Osteocyte (in vitro differentiated cells): ENCODE results near the gene ARHGEF16. TPM values are rescaled to one million over a fixed set of nuclear protein-coding genes. Genes with fewer than 3 reads are reported as not detected.

ENCODE experiments used
- DNase-seq: peaks from one replicate; pipeline ENCODE4 v3.0.0; 2021; ENCODE audit warnings: mixed read lengths; ENCODE audit not compliant: unreplicated experiment; ENCODE audit errors: extremely low spot score
- H3K27ac Mint-ChIP-seq: one replicate; pipeline ENCODE4 v1.8.0; 2021; ENCODE audit warnings: mild to moderate bottlenecking, mixed read lengths; ENCODE audit not compliant: unreplicated experiment
- H3K27me3 Mint-ChIP-seq: one replicate; pipeline ENCODE4 v1.8.0; 2021; ENCODE audit warnings: mixed read lengths; ENCODE audit not compliant: unreplicated experiment
- H3K36me3 Mint-ChIP-seq: one replicate; pipeline ENCODE4 v1.8.0; 2021; ENCODE audit warnings: mixed read lengths; ENCODE audit not compliant: unreplicated experiment
- H3K4me1 Mint-ChIP-seq: one replicate; pipeline ENCODE4 v1.8.0; 2021; ENCODE audit warnings: mixed read lengths; ENCODE audit not compliant: unreplicated experiment
- H3K4me3 Mint-ChIP-seq: one replicate; pipeline ENCODE4 v1.8.0; 2021; ENCODE audit warnings: mild to moderate bottlenecking, moderate library complexity, mixed read lengths; ENCODE audit not compliant: unreplicated experiment
- H3K9me3 Mint-ChIP-seq: one replicate; pipeline ENCODE4 v1.8.0; 2021; ENCODE audit warnings: mixed read lengths; ENCODE audit not compliant: unreplicated experiment
- total RNA-seq: library from RNA; stranded (reverse); gene quantifications from 2 replicates; pipeline ENCODE4 v1.2.1, GENCODE V29; 2021
- TF ChIP-seq, protein P1 (sequence below): fragments of 200-600 bp; sonication (generic); IDR thresholded peaks from 2 replicates; pipeline ENCODE4 v1.5.0; 2021; ENCODE audit warnings: antibody characterized with exemption, mild to moderate bottlenecking, moderate library complexity

The ARHGEF16 gene
- total RNA-seq, 1 donor from 2014 or later = 3.2 TPM

GRCh38 chr1:3501437-3501836, 47.0 kb downstream of the ARHGEF16 start:
- no peaks in the 10 kb centered on the region for H3K27me3 Mint-ChIP-seq
- H3K36me3 Mint-ChIP-seq = peaks cover 3% of the 10 kb centered on the region
- H3K4me1 Mint-ChIP-seq = peaks cover 27% of the 10 kb centered on the region
- TF ChIP-seq, protein P1, sequence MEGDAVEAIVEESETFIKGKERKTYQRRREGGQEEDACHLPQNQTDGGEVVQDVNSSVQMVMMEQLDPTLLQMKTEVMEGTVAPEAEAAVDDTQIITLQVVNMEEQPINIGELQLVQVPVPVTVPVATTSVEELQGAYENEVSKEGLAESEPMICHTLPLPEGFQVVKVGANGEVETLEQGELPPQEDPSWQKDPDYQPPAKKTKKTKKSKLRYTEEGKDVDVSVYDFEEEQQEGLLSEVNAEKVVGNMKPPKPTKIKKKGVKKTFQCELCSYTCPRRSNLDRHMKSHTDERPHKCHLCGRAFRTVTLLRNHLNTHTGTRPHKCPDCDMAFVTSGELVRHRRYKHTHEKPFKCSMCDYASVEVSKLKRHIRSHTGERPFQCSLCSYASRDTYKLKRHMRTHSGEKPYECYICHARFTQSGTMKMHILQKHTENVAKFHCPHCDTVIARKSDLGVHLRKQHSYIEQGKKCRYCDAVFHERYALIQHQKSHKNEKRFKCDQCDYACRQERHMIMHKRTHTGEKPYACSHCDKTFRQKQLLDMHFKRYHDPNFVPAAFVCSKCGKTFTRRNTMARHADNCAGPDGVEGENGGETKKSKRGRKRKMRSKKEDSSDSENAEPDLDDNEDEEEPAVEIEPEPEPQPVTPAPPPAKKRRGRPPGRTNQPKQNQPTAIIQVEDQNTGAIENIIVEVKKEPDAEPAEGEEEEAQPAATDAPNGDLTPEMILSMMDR = no peak
- H3K27ac Mint-ChIP-seq = no peak overlapping the region
- H3K9me3 Mint-ChIP-seq = no peaks in the 10 kb centered on the region
- no peak overlapping the region for H3K4me3 Mint-ChIP-seq
- DNase-seq = no peak

GRCh38 chr1:3501856-3502640, 47.6 kb downstream of the ARHGEF16 start:
- H3K4me1 Mint-ChIP-seq = peaks cover 29% of the 10 kb centered on the region
- no peaks in the 10 kb centered on the region for H3K27me3 Mint-ChIP-seq
- no peak overlapping the region for H3K4me3 Mint-ChIP-seq
- H3K36me3 Mint-ChIP-seq = peaks cover 9% of the 10 kb centered on the region
- H3K9me3 Mint-ChIP-seq = no peaks in the 10 kb centered on the region
- peak; percentile 92 for DNase-seq
- TF ChIP-seq, protein P1 = no peak
- no peak overlapping the region for H3K27ac Mint-ChIP-seq

DNA sequence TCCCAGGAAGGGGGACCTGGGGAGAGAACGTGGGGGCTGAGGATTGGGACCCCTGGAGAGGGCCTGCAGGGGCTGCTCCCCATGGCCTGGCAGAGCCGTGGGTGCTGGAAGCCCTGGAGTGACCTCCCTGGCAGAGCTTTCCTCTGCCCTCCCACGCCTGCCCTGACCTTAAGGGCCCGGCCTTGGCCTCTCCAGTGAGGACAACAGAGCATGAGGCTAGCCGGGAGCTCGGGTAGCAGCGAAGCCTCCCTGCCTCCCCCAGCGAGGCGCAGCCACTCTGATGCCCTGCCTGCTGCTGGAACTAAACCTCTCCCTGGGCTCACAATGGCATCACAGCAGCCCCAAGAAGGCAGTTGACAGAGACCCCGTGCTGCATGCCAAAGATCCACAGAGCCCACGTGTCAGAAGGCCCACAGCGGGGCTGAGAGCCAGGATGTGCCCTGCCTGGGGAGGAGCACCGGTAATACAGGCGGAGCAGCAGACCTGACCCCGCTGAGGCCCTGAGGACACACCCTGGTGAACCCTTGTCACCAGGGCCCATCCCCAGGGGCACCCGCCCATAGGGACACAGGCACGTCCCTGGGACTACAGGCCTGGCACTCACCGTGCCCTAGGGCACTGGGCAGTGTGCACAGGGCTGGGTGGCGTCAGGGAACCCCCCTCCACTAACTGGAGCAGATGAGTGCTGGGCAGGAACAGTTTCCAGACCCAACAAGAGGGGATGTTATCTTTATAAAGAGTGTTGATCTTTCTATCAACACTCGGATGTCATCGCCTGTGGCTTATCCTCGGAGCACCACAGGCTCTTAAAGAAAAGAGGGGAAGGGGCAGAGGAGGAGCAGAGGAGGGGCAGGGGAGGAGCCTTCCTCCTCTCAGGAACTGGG, 48.4 kb downstream of the ARHGEF16 start:
- Mint-ChIP-seq H3K27ac (peak overlapping the region; percentile 77), H3K9me3 (no peaks in the 10 kb centered on the region)

DNA sequence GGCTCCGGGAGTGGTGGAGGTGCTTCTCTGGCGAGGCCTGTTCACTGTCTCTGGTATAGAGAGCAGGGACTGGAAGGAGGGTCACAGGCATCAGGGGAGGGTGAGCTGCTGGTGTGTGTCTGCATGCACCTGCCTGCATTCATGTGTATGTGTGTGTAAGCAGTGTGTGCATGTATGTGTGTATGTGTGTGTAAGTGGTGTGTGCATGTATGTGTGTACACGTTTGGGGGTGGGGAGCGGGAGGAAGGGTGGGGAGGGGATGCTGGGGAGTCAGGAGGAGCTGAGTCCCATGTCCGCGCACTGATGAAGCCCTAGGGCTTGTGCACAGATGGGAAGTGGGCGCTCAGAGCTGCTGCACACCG, 49.0 kb downstream of the ARHGEF16 start:
- H3K27ac Mint-ChIP-seq = peak overlapping the region; percentile 77
- TF ChIP-seq, protein P1 = no peak
- H3K4me1 Mint-ChIP-seq = peaks cover 29% of the 10 kb centered on the region
- H3K27me3 Mint-ChIP-seq = no peaks in the 10 kb centered on the region
- no peaks in the 10 kb centered on the region for H3K9me3 Mint-ChIP-seq
- peaks cover 18% of the 10 kb centered on the region for H3K36me3 Mint-ChIP-seq
- no peak overlapping the region for H3K4me3 Mint-ChIP-seq
- DNase-seq = no peak

More for the DNA sequence above, 48.4 kb downstream of the ARHGEF16 start:
- Mint-ChIP-seq H3K27me3 (no peaks in the 10 kb centered on the region), H3K4me1 (peaks cover 29% of the 10 kb centered on the region), H3K4me3 (no peak overlapping the region), H3K36me3 (peaks cover 15% of the 10 kb centered on the region)
- TF ChIP-seq, protein P1 = no peak
- DNase-seq = no peak
